AG09309 (cell line): ENCODE measurements around the gene BHMT.

Source experiments
- DNase-seq: peaks from one replicate; pipeline ENCODE4 v3.0.0-alpha.2; 2010; ENCODE audit warnings: low read depth
- H3K4me3 ChIP-seq: 2 replicates; pipeline ENCODE4 v1.5.1; 2011; ENCODE audit warnings: mild to moderate bottlenecking, low read depth, low read length, moderate library complexity; ENCODE audit not compliant: control insufficient read depth
- CTCF ChIP-seq: IDR thresholded peaks from 2 replicates; pipeline ENCODE4 v1.5.1; 2011; ENCODE audit warnings: mild to moderate bottlenecking, low read depth, low read length, inconsistent platforms; ENCODE audit not compliant: insufficient read depth, control insufficient read depth; ENCODE audit errors: missing control alignments

BHMT gene

DNA sequence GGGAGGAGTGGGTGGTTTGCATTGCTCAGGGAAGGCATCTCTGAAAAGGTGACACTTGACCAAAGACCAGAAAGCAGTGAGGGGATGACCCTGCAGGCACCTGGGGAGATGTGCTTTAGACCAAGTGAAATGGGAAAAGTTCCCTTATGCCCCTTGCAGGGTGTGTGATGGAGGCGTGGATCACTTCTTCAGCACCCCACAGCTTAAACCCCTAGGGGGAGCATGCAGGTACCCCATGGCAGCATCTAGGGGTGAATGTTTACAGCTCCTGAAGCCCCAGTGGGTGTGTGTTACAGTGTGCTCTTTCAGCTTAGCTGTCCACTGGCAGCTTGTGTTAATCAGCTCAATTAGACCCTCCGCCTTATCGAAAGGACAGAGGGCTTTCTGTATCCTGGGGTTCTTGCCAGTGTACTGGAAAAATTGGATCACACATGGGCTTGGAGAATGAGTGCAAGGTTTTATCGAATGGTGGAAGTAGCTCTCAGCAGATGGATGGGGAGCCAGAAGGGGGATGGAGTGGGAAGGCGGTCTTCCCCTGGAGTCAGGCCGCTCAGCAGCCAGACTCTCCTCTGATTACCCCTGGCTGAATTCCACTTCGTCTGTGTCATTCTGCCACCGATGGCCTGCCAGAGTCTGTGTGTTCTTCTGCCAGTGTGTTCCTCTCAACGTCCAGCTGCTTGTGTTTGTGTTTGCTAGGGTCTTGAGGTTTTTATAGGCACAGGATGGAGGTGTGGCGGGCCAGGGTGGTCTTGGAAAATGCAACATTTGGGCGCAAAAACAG lies 35.8 kb upstream of the BHMT start:
- no peak for TF ChIP-seq CTCF

DNA sequence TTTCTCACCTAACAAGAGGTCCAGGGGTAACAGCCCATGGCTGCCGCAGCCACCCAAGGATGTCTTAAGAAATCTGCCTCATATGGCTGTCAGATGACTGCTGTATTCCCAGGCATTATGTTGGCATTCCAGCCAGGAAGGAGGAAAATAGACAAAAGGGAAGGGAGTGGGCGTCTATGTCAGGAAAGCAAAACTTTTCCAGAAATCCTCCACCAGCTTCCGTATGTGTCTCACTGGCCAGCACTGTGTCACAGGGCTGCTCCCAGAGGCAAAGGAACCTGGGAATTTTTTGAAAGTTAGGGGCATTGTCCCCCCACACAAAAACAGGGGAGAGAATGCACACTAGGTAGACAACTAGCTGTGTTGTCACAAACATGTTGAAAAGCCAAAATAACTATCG lies 34.8 kb upstream of the BHMT start:
- TF ChIP-seq CTCF: no peak
- H3K4me3 ChIP-seq: no peak overlapping the region
- DNase-seq: no peak

More for the DNA sequence above, 35.8 kb upstream of the BHMT start:
- DNase-seq: no peak
- no peak overlapping the region for H3K4me3 ChIP-seq

DNA sequence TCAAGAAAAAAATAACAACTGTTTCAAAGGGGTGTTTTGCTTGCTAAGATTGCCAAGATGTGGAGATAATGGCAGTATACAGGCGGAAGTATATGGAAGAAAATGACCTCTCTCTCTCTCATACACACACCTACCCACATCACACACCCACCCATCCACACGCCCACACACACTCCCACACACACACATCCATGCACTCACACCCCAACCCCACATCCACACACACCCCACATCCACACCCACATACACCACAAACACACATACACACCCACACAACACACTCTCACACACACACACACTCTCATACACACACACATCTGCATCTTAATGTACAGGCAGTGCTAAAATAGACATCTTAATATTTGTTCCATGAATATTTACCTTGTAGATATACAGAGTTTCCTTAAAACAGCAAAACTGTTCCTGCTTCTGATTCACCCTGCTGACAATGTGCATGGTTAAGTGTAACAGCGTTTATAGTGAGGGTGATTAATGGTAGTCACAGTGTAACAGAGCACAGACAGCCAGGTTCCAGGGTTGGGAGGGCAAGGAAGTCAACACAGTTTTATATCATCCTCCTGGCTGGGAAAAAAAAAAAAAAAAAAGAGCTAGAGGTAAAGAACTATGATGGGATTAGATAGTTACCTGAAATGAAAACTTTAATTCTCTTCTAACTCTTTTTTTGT lies 33.8 kb upstream of the BHMT start:
- DNase-seq: no peak
- H3K4me3 ChIP-seq: no peak overlapping the region
- no peak for TF ChIP-seq CTCF

DNA sequence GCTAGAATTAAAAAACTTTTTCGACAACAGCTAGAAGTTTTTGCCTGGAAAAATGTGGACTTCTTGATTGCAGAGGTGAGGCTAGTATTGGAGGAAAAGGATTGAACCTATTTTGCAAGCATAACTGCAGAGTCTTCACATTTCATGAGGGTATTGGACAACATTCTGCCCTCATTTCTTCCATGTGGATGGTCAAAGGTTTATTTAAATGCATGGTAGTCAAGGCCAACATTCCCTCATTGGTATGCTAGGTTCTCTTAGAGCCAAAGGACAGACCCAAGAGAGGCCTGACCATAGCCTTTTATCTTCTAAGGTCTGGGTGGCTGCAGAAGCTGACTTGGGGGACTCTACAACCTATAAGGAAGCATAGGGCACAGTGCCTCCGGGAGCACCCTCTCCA lies 30.8 kb upstream of the BHMT start:
- no peak for TF ChIP-seq CTCF
- no peak for DNase-seq
- no peak overlapping the region for H3K4me3 ChIP-seq

DNA sequence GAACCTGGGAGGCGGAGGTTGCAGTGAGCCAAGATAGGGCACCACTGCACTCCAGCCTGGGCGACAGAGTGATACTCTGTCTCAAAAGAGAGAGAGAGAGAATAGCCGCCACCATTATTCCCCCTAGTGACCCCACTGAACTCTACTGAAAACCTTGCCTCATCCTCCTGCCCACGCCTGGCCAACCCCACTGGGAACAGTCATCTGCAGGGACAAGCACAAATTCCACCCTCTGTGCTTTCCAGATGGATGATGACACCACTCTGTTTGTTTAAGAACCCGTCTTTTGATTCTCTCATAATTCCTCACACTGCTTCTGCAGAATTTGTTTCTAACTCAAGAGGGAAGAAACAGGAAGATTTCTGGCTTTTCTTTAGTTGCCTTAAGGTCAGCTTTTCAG lies 29.8 kb upstream of the BHMT start:
- DNase-seq: no peak
- TF ChIP-seq CTCF: no peak
- no peak overlapping the region for H3K4me3 ChIP-seq

- DNase-seq: no peak
These were observed 25.5 kb upstream of the BHMT start for GRCh38 chr5:79086116-79086515.

More at GRCh38 chr5:79086116-79086515, 25.5 kb upstream of the BHMT start:
- TF ChIP-seq CTCF: no peak
- H3K4me3 ChIP-seq: no peak overlapping the region
